BLaER1 treated with 17β-estradiol and CSF1 and Interleukin-3, amounts not matched to agents 10 nM and 100 nM (cell line): ENCODE results near the gene TMEM269.

ENCODE experiments used
- H3K27ac ChIP-seq, 11 experiments: shearing (Covaris generic); formaldehyde crosslinking; 2 replicates each; pipeline ENCODE4 v1.8.1; 2022
- H3K27me3 ChIP-seq, 11 experiments: shearing (Covaris generic); formaldehyde crosslinking; 2 replicates each; pipeline ENCODE4 v1.8.1; 2022
- H3K36me3 ChIP-seq, 11 experiments: shearing (Covaris generic); formaldehyde crosslinking; 2 replicates each; pipeline ENCODE4 v1.8.1; 2022
- H3K4me1 ChIP-seq, 10 experiments: shearing (Covaris generic); formaldehyde crosslinking; 2 replicates each; pipeline ENCODE4 v1.8.1; 2022
- H3K4me2 ChIP-seq, 11 experiments: shearing (Covaris generic); formaldehyde crosslinking; 2 replicates each; pipeline ENCODE4 v1.8.1; 2022
- H3K4me3 ChIP-seq, 10 experiments: shearing (Covaris generic); formaldehyde crosslinking; 2 replicates each; pipeline ENCODE4 v1.8.1; 2022
- H3K9ac ChIP-seq, 11 experiments: shearing (Covaris generic); formaldehyde crosslinking; 2 replicates each; pipeline ENCODE4 v1.8.1; 2022
- H3K9me3 ChIP-seq, 11 experiments: shearing (Covaris generic); formaldehyde crosslinking; replicated peaks in 1 of 11; 2 replicates each; pipeline ENCODE4 v1.8.1; 2022
- H4K20me1 ChIP-seq, 11 experiments: shearing (Covaris generic); formaldehyde crosslinking; 2 replicates each; pipeline ENCODE4 v1.8.1; 2022
- Cebpa-rat ChIP-seq, 11 experiments: shearing (Covaris generic); IDR thresholded peaks; 2 replicates each; pipeline ENCODE4 v1.8.1; 2022

TMEM269 gene

DNA sequence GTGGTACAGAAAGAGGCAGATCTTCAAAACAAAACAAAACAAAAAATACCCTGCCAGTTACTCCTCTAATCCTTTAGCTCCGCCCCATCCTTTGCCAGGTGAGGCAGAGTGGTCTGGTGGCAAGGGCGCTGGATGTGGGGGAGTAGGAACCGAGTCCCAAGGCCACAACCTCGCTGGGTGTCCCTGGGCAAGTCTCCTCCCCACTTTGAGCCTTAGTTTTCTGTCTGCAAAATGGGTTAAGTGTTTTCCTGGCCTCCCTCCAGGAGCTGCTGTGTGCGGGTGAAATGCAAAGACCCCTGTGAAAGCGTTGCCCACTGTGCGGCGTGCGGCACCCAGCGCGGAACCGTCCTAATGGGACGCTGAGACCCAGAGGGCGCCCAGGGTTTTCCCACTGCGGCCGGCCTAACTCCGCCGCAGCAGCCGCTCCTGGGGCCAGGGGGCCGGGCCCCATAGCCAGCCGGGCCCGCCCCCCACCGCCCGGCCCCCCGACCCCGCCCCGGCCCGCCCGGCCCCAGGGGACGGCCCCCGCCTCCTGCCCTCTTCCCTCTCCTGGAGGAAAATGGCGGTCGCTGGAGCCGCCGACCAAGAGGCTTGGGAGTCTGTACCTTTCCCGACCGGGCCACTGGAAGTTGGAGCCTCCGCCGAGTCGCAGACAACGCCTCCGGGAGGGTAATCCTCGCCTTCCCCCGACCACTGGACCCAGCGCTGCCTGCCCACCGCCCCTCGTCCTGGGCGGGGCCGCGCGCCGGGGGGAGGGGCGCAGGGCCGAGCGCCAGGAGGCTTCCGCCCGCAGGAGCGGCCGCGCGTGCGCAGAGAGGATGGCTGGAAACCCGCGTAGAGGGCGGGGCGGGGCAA lies 32.0 kb downstream of the TMEM269 start, which contains the start of the genes ERMAP and SVBP:
ERMAP (plus strand) TSS at position 538 of the 855 bp plus-strand sequence. CDS start 13,327 bp downstream, outside the sequence.
SVBP (minus strand) TSS at position 813 of the 855 bp plus-strand sequence. CDS start 853 bp downstream, outside the sequence.
- no peaks in the 10 kb centered on the region for H3K27me3 ChIP-seq
- H3K27ac ChIP-seq, result peak within 1 kb of the TSS; percentile 96 to 100 (median 99)
- H3K9ac ChIP-seq, result peak within 1 kb of the TSS; percentile 94 to 99 (median 98)

DNA sequence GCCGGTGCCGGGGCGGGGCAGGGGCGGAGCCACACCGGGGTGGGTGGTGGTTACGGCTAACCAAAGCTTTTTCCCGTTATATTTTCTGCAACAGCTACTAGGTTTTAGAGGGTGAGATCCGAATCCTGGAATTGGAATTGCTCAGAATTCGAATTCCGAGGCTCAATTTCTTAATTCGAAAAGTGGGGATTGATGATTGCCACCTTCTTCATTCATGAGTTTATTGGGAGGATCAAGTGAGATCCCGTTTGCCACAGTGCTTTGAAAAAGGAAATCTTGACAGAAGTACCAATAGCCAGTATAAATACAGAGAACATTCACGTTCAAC lies 32.6 kb downstream of the TMEM269 start:
- H3K4me3 ChIP-seq, result peak overlapping the region; percentile 62 to 80 (median 71)
- H3K9ac ChIP-seq, result peak overlapping the region; percentile 94 to 99 (median 98); a peak in 21 of 22 replicates
- H3K36me3 ChIP-seq, result peaks cover 0 to 15% (median 10%) of the 10 kb centered on the region in 11 experiments; a peak in 12 of 22 replicates
- H3K4me1 ChIP-seq, result peaks cover 19 to 32% (median 26%) of the 10 kb centered on the region in 10 experiments
- H3K9me3 ChIP-seq, result no peaks in the 10 kb centered on the region
- peak overlapping the region; percentile 71 to 91 (median 86) for H3K4me2 ChIP-seq
- H3K27me3 ChIP-seq, result no peaks in the 10 kb centered on the region
- H3K27ac ChIP-seq, result peak overlapping the region; percentile 96 to 100 (median 99); a peak in 21 of 22 replicates
- peaks cover 0 to 11% (median 0%) of the 10 kb centered on the region in 11 experiments; a peak in 2 of 22 replicates for H4K20me1 ChIP-seq
- TF ChIP-seq Cebpa-rat (IDR thresholded peaks at IDR 0.05), result no peak

More for the DNA sequence above, 32.0 kb downstream of the TMEM269 start, which contains the start of the genes ERMAP and SVBP:
- TF ChIP-seq Cebpa-rat (IDR thresholded peaks at IDR 0.05), result no peak
- Histone ChIP-seq H3K36me3 (peaks cover 0 to 15% (median 10%) of the 10 kb centered on the region in 11 experiments; a peak in 12 of 22 replicates), H3K9me3 (no peaks in the 10 kb centered on the region), H4K20me1 (peaks cover 0 to 11% (median 0%) of the 10 kb centered on the region in 11 experiments; a peak in 2 of 22 replicates), H3K4me2 (peak within 1 kb of the TSS; percentile 91 to 98 (median 95)), H3K4me3 (peak within 1 kb of the TSS; percentile 62 to 80 (median 71)), H3K4me1 (peaks cover 19 to 28% (median 21%) of the 10 kb centered on the region in 10 experiments)

DNA sequence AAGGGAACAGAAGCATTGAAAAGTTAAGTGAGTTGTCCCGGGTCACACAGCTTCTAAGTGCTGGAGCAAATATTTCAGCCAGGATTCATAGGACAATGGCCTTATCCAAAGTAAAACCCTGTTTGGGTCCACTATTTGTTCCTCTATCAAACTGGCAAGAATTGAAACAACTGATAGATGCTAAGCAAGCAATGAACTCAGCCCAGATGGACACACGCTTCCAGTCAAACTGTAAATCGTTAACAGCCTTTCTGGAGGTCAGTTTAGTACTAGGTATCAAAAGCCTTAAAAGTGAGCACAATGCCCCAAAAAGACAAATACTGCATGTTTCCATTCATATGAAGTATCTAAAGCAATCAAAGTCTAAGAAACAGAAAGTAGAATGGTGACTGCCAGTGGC lies 33.2 kb downstream of the TMEM269 start:
- Histone ChIP-seq H3K27ac (no peak overlapping the region), H3K4me2 (peak overlapping the region; percentile 71 to 91 (median 86); a peak in 21 of 22 replicates), H3K9ac (peak overlapping the region in 6 of 11 experiments; percentile 97 to 99 (median 98); a peak in 5 of 22 replicates), H4K20me1 (peaks cover 0 to 11% (median 0%) of the 10 kb centered on the region in 11 experiments; a peak in 2 of 22 replicates), H3K27me3 (no peaks in the 10 kb centered on the region), H3K4me3 (peak overlapping the region in 7 of 10 experiments; percentile 62 to 80 (median 72); a peak in 10 of 20 replicates), H3K9me3 (no peaks in the 10 kb centered on the region), H3K36me3 (peaks cover 0 to 15% (median 10%) of the 10 kb centered on the region in 11 experiments; a peak in 12 of 22 replicates), H3K4me1 (peaks cover 19 to 38% (median 27%) of the 10 kb centered on the region in 10 experiments)
- TF ChIP-seq Cebpa-rat (IDR thresholded peaks at IDR 0.05), result no peak

- Histone ChIP-seq H3K27ac (no peak overlapping the region), H3K4me3 (no peak overlapping the region), H3K4me2 (no peak overlapping the region), H3K27me3 (no peaks in the 10 kb centered on the region), H4K20me1 (peaks cover 0 to 10% (median 0%) of the 10 kb centered on the region in 11 experiments; a peak in 2 of 22 replicates), H3K36me3 (peaks cover 0 to 5% (median 0%) of the 10 kb centered on the region in 11 experiments; a peak in 3 of 22 replicates), H3K9me3 (no peaks in the 10 kb centered on the region), H3K4me1 (peaks cover 16 to 41% (median 25%) of the 10 kb centered on the region in 10 experiments), H3K9ac (no peak overlapping the region)
- no peak for TF ChIP-seq Cebpa-rat (IDR thresholded peaks at IDR 0.05)
These were observed 36.0 kb downstream of the TMEM269 start for GRCh38 chr1:42820813-42821212.

GRCh38 chr1:42821690-42822089 lies 36.9 kb downstream of the TMEM269 start:
- Histone ChIP-seq H3K4me1 (peaks cover 8 to 33% (median 16%) of the 10 kb centered on the region in 10 experiments; a peak in 19 of 20 replicates), H3K36me3 (peaks cover 0 to 5% (median 0%) of the 10 kb centered on the region in 11 experiments; a peak in 4 of 22 replicates), H4K20me1 (peaks cover 0 to under 1% (median 0%) of the 10 kb centered on the region in 11 experiments; a peak in 2 of 22 replicates), H3K9me3 (no peaks in the 10 kb centered on the region), H3K4me2 (peak overlapping the region in 1 of 11 experiments; percentile 46; a peak in 3 of 22 replicates), H3K4me3 (no peak overlapping the region), H3K27ac (no peak overlapping the region), H3K9ac (no peak overlapping the region), H3K27me3 (no peaks in the 10 kb centered on the region)
- no peak for TF ChIP-seq Cebpa-rat (IDR thresholded peaks at IDR 0.05)

DNA sequence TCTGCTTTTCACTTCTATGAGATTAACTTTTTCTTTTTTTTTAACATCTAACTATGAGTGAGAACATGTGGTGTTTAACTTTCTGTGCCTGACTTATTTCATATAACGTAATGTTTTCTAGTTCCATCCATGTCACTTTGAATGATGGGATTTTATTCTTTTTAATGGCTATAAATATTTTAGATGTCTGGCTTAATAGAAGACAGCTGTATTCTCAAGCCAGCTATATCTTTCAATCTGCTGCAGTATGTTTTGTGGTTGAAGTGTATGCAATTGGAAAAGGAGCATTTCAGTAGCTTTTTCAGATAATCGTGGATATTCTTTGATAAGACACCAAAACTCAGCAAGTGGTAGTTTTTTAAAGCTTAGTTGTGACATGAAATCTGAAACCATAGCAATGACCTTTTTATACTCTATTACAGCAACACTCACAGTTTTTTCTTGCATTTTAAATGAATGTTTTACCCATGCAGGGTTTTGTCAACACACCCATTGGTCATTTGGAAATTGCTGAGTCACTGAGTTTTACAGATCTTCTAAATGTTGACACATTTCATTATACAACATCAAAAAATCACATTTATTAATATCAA lies 38.1 kb downstream of the TMEM269 start:
- no peak overlapping the region for H3K4me3 ChIP-seq
- H3K4me1 ChIP-seq, result peaks cover 2 to 29% (median 11%) of the 10 kb centered on the region in 10 experiments; a peak in 18 of 20 replicates
- no peaks in the 10 kb centered on the region for H4K20me1 ChIP-seq
- H3K9ac ChIP-seq, result no peak overlapping the region
- TF ChIP-seq Cebpa-rat (IDR thresholded peaks at IDR 0.05), result no peak
- 0 out of 22 replicates have a peak overlapping the region, but pooled peaks of 1 of the 11 experiments have one; percentile 4 for H3K4me2 ChIP-seq
- H3K36me3 ChIP-seq, result peaks cover 0 to 14% (median 0%) of the 10 kb centered on the region in 11 experiments; a peak in 5 of 22 replicates
- no peaks in the 10 kb centered on the region for H3K9me3 ChIP-seq
- H3K27ac ChIP-seq, result no peak overlapping the region
- no peaks in the 10 kb centered on the region for H3K27me3 ChIP-seq

DNA sequence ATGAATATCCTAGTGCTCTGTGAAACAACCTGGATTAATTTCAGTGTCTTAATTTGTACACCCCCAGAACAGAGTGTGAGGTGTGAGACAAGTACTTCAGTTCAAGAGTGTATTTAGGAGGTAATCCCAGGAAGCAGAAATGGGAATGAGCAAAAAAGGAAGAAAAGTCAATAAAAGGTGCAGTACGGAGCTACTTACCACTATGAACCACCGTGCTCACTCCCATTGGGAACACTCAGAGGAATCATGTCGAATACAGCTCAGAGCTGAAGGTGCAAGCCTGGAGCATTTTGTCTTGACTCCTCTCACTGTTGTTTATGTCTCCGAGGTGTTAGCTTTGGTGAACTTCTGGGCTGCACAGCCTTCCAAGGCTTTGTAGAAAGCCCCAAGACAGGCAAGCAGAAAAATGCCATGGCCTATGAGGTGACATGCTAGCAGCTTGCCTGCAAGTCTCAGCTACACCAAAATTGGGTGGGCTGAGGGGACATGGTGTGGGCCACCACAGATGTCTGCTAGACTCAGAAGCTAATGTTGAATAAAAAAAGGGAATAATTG lies 39.8 kb downstream of the TMEM269 start:
- Histone ChIP-seq H3K36me3 (peaks cover 0 to 30% (median 0%) of the 10 kb centered on the region in 11 experiments; a peak in 8 of 22 replicates), H3K9ac (no peak overlapping the region), H3K4me2 (no peak overlapping the region), H3K4me1 (peaks cover 0 to 21% (median 9%) of the 10 kb centered on the region in 10 experiments; a peak in 12 of 20 replicates), H3K4me3 (no peak overlapping the region), H3K27ac (no peak overlapping the region), H3K27me3 (no peaks in the 10 kb centered on the region), H4K20me1 (no peaks in the 10 kb centered on the region), H3K9me3 (no peaks in the 10 kb centered on the region)
- TF ChIP-seq Cebpa-rat (IDR thresholded peaks at IDR 0.05), result no peak
